GM23338 (cell line): ENCODE data around the gene MYLK. TPM values are rescaled to one million over a fixed set of nuclear protein-coding genes. Genes with fewer than 3 reads are reported as not detected.

Source experiments
- ATAC-seq: fragments of 200-7000 bp; cut with Tn5 transposase; 3 replicates; pipeline ENCODE4 v1.9.1; 2020
- DNase-seq: peaks from one replicate; pipeline ENCODE4 v3.0.0-alpha.2; 2015; ENCODE audit warnings: low spot score
- H2AFZ ChIP-seq: fragments of 200-600 bp; sonication (generic); 2 replicates; pipeline ENCODE4 v1.8.0; 2016; ENCODE audit warnings: antibody characterized with exemption, mild to moderate bottlenecking, moderate library complexity
- H3F3A ChIP-seq: fragments of 200-600 bp; sonication (generic); replicated peaks from 2 replicates; pipeline ENCODE4 v1.8.0; 2017; ENCODE audit warnings: antibody characterized with exemption, mixed run types, low read depth
- H3K27ac ChIP-seq: fragments of 200-600 bp; sonication (generic); 2 replicates; pipeline ENCODE4 v1.6.1; 2016; ENCODE audit warnings: low read depth
- H3K27me3 ChIP-seq: fragments of 200-600 bp; sonication (generic); 2 replicates; pipeline ENCODE4 v1.8.0; 2016; ENCODE audit warnings: mild to moderate bottlenecking, mixed run types, moderate library complexity; ENCODE audit not compliant: insufficient read depth
- H3K36me3 ChIP-seq: fragments of 200-600 bp; sonication (generic); 2 replicates; pipeline ENCODE4 v1.8.0; 2016; ENCODE audit warnings: mild to moderate bottlenecking; ENCODE audit not compliant: insufficient read depth
- H3K4me1 ChIP-seq: fragments of 200-600 bp; sonication (generic); 2 replicates; pipeline ENCODE4 v1.8.0; 2016; ENCODE audit warnings: mild to moderate bottlenecking, moderate library complexity; ENCODE audit not compliant: insufficient read depth
- H3K4me2 ChIP-seq: fragments of 200-600 bp; sonication (generic); 2 replicates; pipeline ENCODE4 v1.7.1; 2017; ENCODE audit warnings: mixed run types
- H3K4me3 ChIP-seq: fragments of 200-600 bp; sonication (generic); 2 replicates; pipeline ENCODE4 v1.6.1; 2016; ENCODE audit warnings: mixed run types
- H3K79me2 ChIP-seq: fragments of 200-600 bp; sonication (generic); replicated peaks from 2 replicates; pipeline ENCODE4 v1.8.0; 2017; ENCODE audit warnings: mild to moderate bottlenecking; ENCODE audit not compliant: insufficient read depth
- H3K9me2 ChIP-seq: fragments of 200-600 bp; sonication (generic); 2 replicates; pipeline ENCODE4 v1.8.0; 2017; ENCODE audit not compliant: insufficient read depth
- H4K20me1 ChIP-seq: fragments of 200-600 bp; sonication (generic); replicated peaks from 2 replicates; pipeline ENCODE4 v1.8.0; 2017; ENCODE audit warnings: mild to moderate bottlenecking; ENCODE audit not compliant: insufficient read depth
- H3K27ac Mint-ChIP-seq: 2 replicates; pipeline ENCODE4 v1.8.0; 2020; ENCODE audit warnings: inconsistent platforms, mild to moderate bottlenecking, moderate library complexity, mixed read lengths
- H3K27me3 Mint-ChIP-seq: 3 replicates; pipeline ENCODE4 v1.8.0; 2022; ENCODE audit warnings: low read depth, mild to moderate bottlenecking, moderate library complexity, mixed read lengths, inconsistent platforms; ENCODE audit not compliant: insufficient read depth, poor library complexity
- H3K36me3 Mint-ChIP-seq: 3 replicates; pipeline ENCODE4 v1.8.0; 2021; ENCODE audit warnings: low read depth, mild to moderate bottlenecking, inconsistent platforms, moderate library complexity, mixed read lengths
- H3K4me1 Mint-ChIP-seq: 3 replicates; pipeline ENCODE4 v1.8.0; 2020; ENCODE audit warnings: mild to moderate bottlenecking, inconsistent platforms, mixed read lengths
- H3K4me3 Mint-ChIP-seq: 3 replicates; pipeline ENCODE4 v1.8.0; 2021; ENCODE audit warnings: moderate library complexity, mild to moderate bottlenecking, inconsistent platforms, mixed read lengths
- H3K9me3 Mint-ChIP-seq: 3 replicates; pipeline ENCODE4 v1.8.0; 2020; ENCODE audit warnings: moderate library complexity, mild to moderate bottlenecking, inconsistent platforms, mixed read lengths
- CREB1 ChIP-seq: fragments of 250-450 bp; sonication (Bioruptor Pico); IDR thresholded peaks from 2 replicates; pipeline ENCODE4 v1.5.0; 2020; ENCODE audit warnings: low read depth, mild to moderate bottlenecking, moderate library complexity
- ETS1 ChIP-seq: IDR thresholded peaks from 2 replicates; pipeline ENCODE4 v1.6.1; 2016; ENCODE audit warnings: antibody characterized with exemption
- EZH2 ChIP-seq: fragments of 200-600 bp; sonication (generic); IDR thresholded peaks from one replicate; pipeline ENCODE4 v1.8.0; 2017; ENCODE audit warnings: antibody characterized with exemption, mild to moderate bottlenecking, low read depth; ENCODE audit not compliant: unreplicated experiment
- EZH2phosphoT487 ChIP-seq: fragments of 200-600 bp; sonication (generic); IDR thresholded peaks from one replicate; pipeline ENCODE4 v1.8.1; 2018; ENCODE audit warnings: antibody characterized with exemption; ENCODE audit not compliant: unreplicated experiment
- JUNB ChIP-seq: IDR thresholded peaks from one replicate; pipeline ENCODE4 v1.6.1; 2016; ENCODE audit warnings: antibody characterized with exemption; ENCODE audit not compliant: unreplicated experiment
- NANOG ChIP-seq: IDR thresholded peaks from 2 replicates; pipeline ENCODE4 v1.6.1; 2016; ENCODE audit warnings: antibody characterized with exemption, borderline replicate concordance
- POLR2AphosphoS5 ChIP-seq: IDR thresholded peaks from 2 replicates; pipeline ENCODE4 v1.6.1; 2016; ENCODE audit warnings: antibody characterized with exemption, low read depth
- STAT1 ChIP-seq: IDR thresholded peaks from one replicate; pipeline ENCODE4 v1.6.1; 2016; ENCODE audit warnings: antibody characterized with exemption; ENCODE audit not compliant: unreplicated experiment
- ZNF114 ChIP-seq: fragments of 250-450 bp; sonication (Bioruptor Pico); IDR thresholded peaks from 2 replicates; pipeline ENCODE4 v1.5.0; 2020; ENCODE audit warnings: mild to moderate bottlenecking, moderate library complexity
- ZNF331 ChIP-seq: fragments of 250-450 bp; sonication (Bioruptor Pico); IDR thresholded peaks from 2 replicates; pipeline ENCODE4 v1.5.0; 2020; ENCODE audit warnings: low read depth, mild to moderate bottlenecking, moderate library complexity
- polyA plus RNA-seq: library from polyadenylated mRNA; unstranded; fragments of >200 nt; fragmentation: Nextera tagmentation; extraction: Ambion mirVana; gene quantifications from 2 replicates; pipeline ENCODE4 v1.2.1, GENCODE V29; 2016
- total RNA-seq: library from RNA; depleted of rRNA; stranded (reverse); fragments of >200 nt; shearing (Covaris generic); gene quantifications from 2 replicates; pipeline ENCODE4 v1.2.3, GENCODE V29; 2014
- TF ChIP-seq, protein P1 (sequence below), 2 experiments: fragments of 200-600 bp in 1 of 2; sonication (generic) in 1 of 2; conservative IDR thresholded peaks; 2 replicates each; pipeline versions ENCODE4 v1.5.1 to v1.6.1; 2016 to 2017; ENCODE audit warnings: antibody characterized with exemption in 2 of 2, low read depth in 2 of 2, mild to moderate bottlenecking in 2 of 2, moderate library complexity in 1 of 2
- TF ChIP-seq, protein P2 (sequence below): fragments of 250-450 bp; sonication (Bioruptor Pico); IDR thresholded peaks from 2 replicates; pipeline ENCODE4 v1.5.0; 2020; ENCODE audit warnings: mild to moderate bottlenecking, moderate library complexity
- TF ChIP-seq, protein P3 (sequence below): IDR thresholded peaks from one replicate; pipeline ENCODE4 v1.6.1; 2018; ENCODE audit warnings: antibody characterized with exemption; ENCODE audit not compliant: unreplicated experiment

The MYLK gene
- total and polyA plus RNA-seq, 2 experiments from 2014 or later: 11.5 to 17.9 TPM

- Histone ChIP-seq H4K20me1 (no peaks in the 10 kb centered on the region), H2AFZ (no peak overlapping the region), H3F3A (no peaks in the 10 kb centered on the region), H3K36me3 (no peaks in the 10 kb centered on the region), H3K4me3 (no peak overlapping the region), H3K27me3 (no peaks in the 10 kb centered on the region), H3K79me2 (no peaks in the 10 kb centered on the region), H3K27ac (no peak overlapping the region), H3K9me2 (no peaks in the 10 kb centered on the region), H3K4me2 (no peak overlapping the region), H3K4me1 (no peaks in the 10 kb centered on the region)
- Mint-ChIP-seq H3K27me3 (no peaks in the 10 kb centered on the region), H3K9me3 (no peaks in the 10 kb centered on the region), H3K36me3 (no peaks in the 10 kb centered on the region), H3K27ac (no peak overlapping the region), H3K4me1 (no peaks in the 10 kb centered on the region), H3K4me3 (no peak overlapping the region)
- DNase-seq (no peak), ATAC-seq (no peak)
- no peak for TF ChIP-seq ZNF114 (CRISPR knock-in tag)
- TF ChIP-seq JUNB: no peak
- TF ChIP-seq, protein P1, sequence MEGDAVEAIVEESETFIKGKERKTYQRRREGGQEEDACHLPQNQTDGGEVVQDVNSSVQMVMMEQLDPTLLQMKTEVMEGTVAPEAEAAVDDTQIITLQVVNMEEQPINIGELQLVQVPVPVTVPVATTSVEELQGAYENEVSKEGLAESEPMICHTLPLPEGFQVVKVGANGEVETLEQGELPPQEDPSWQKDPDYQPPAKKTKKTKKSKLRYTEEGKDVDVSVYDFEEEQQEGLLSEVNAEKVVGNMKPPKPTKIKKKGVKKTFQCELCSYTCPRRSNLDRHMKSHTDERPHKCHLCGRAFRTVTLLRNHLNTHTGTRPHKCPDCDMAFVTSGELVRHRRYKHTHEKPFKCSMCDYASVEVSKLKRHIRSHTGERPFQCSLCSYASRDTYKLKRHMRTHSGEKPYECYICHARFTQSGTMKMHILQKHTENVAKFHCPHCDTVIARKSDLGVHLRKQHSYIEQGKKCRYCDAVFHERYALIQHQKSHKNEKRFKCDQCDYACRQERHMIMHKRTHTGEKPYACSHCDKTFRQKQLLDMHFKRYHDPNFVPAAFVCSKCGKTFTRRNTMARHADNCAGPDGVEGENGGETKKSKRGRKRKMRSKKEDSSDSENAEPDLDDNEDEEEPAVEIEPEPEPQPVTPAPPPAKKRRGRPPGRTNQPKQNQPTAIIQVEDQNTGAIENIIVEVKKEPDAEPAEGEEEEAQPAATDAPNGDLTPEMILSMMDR (conservative IDR thresholded peaks at IDR 0.05; ENCODE audit: low read depth in 2 of 2): no peak
- TF ChIP-seq POLR2AphosphoS5: no peak
- TF ChIP-seq CREB1 (CRISPR knock-in tag): no peak
- TF ChIP-seq NANOG: no peak
- TF ChIP-seq, protein P2, sequence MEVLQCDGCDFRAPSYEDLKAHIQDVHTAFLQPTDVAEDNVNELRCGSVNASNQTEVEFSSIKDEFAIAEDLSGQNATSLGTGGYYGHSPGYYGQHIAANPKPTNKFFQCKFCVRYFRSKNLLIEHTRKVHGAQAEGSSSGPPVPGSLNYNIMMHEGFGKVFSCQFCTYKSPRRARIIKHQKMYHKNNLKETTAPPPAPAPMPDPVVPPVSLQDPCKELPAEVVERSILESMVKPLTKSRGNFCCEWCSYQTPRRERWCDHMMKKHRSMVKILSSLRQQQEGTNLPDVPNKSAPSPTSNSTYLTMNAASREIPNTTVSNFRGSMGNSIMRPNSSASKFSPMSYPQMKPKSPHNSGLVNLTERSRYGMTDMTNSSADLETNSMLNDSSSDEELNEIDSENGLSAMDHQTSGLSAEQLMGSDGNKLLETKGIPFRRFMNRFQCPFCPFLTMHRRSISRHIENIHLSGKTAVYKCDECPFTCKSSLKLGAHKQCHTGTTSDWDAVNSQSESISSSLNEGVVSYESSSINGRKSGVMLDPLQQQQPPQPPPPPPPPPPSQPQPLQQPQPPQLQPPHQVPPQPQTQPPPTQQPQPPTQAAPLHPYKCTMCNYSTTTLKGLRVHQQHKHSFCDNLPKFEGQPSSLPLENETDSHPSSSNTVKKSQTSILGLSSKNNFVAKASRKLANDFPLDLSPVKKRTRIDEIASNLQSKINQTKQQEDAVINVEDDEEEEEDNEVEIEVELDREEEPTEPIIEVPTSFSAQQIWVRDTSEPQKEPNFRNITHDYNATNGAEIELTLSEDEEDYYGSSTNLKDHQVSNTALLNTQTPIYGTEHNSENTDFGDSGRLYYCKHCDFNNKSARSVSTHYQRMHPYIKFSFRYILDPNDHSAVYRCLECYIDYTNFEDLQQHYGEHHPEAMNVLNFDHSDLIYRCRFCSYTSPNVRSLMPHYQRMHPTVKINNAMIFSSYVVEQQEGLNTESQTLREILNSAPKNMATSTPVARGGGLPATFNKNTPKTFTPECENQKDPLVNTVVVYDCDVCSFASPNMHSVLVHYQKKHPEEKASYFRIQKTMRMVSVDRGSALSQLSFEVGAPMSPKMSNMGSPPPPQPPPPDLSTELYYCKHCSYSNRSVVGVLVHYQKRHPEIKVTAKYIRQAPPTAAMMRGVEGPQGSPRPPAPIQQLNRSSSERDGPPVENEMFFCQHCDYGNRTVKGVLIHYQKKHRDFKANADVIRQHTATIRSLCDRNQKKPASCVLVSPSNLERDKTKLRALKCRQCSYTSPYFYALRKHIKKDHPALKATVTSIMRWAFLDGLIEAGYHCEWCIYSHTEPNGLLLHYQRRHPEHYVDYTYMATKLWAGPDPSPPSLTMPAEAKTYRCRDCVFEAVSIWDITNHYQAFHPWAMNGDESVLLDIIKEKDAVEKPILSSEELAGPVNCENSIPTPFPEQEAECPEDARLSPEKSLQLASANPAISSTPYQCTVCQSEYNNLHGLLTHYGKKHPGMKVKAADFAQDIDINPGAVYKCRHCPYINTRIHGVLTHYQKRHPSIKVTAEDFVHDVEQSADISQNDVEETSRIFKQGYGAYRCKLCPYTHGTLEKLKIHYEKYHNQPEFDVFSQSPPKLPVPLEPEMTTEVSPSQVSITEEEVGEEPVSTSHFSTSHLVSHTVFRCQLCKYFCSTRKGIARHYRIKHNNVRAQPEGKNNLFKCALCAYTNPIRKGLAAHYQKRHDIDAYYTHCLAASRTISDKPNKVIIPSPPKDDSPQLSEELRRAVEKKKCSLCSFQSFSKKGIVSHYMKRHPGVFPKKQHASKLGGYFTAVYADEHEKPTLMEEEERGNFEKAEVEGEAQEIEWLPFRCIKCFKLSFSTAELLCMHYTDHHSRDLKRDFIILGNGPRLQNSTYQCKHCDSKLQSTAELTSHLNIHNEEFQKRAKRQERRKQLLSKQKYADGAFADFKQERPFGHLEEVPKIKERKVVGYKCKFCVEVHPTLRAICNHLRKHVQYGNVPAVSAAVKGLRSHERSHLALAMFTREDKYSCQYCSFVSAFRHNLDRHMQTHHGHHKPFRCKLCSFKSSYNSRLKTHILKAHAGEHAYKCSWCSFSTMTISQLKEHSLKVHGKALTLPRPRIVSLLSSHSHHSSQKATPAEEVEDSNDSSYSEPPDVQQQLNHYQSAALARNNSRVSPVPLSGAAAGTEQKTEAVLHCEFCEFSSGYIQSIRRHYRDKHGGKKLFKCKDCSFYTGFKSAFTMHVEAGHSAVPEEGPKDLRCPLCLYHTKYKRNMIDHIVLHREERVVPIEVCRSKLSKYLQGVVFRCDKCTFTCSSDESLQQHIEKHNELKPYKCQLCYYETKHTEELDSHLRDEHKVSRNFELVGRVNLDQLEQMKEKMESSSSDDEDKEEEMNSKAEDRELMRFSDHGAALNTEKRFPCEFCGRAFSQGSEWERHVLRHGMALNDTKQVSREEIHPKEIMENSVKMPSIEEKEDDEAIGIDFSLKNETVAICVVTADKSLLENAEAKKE (CRISPR knock-in tag): no peak
- no peak for TF ChIP-seq ETS1
- TF ChIP-seq, protein P3, sequence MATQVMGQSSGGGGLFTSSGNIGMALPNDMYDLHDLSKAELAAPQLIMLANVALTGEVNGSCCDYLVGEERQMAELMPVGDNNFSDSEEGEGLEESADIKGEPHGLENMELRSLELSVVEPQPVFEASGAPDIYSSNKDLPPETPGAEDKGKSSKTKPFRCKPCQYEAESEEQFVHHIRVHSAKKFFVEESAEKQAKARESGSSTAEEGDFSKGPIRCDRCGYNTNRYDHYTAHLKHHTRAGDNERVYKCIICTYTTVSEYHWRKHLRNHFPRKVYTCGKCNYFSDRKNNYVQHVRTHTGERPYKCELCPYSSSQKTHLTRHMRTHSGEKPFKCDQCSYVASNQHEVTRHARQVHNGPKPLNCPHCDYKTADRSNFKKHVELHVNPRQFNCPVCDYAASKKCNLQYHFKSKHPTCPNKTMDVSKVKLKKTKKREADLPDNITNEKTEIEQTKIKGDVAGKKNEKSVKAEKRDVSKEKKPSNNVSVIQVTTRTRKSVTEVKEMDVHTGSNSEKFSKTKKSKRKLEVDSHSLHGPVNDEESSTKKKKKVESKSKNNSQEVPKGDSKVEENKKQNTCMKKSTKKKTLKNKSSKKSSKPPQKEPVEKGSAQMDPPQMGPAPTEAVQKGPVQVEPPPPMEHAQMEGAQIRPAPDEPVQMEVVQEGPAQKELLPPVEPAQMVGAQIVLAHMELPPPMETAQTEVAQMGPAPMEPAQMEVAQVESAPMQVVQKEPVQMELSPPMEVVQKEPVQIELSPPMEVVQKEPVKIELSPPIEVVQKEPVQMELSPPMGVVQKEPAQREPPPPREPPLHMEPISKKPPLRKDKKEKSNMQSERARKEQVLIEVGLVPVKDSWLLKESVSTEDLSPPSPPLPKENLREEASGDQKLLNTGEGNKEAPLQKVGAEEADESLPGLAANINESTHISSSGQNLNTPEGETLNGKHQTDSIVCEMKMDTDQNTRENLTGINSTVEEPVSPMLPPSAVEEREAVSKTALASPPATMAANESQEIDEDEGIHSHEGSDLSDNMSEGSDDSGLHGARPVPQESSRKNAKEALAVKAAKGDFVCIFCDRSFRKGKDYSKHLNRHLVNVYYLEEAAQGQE: no peak
- TF ChIP-seq EZH2phosphoT487: no peak
- no peak for TF ChIP-seq STAT1
- no peak for TF ChIP-seq ZNF331 (CRISPR knock-in tag)
- no peak for TF ChIP-seq EZH2
Measured at GRCh38 chr3:123782488-123782887, 101.6 kb downstream of the MYLK start.
